ENCODE data around the gene CARD9.

CARD9 gene

GRCh38 chr9:136335296-136336155 lies 37.9 kb downstream of the CARD9 start:
- Histone ChIP-seq H4K20me1 (ENCODE audit: insufficient read depth) (no peaks in the 10 kb centered on the region), H3K27ac (no peak overlapping the region), H3K4me3 (IDR thresholded peaks at IDR 0.05; ENCODE audit: insufficient read depth, low read depth, low read length) (no peak overlapping the region), H3K4me1 (ENCODE audit: low read depth, poor library complexity, severe bottlenecking) (peaks cover 7% of the 10 kb centered on the region), H3K4me2 (no peak overlapping the region), H3K36me3 (ENCODE audit: insufficient read depth) (no peaks in the 10 kb centered on the region), H3K27me3 (ENCODE audit: insufficient read depth, low read depth) (peaks cover 89% of the 10 kb centered on the region), H2AFZ (ENCODE audit: low read depth) (no peak overlapping the region), H3K9ac (no peak overlapping the region), H3K79me2 (ENCODE audit: insufficient read depth, low read depth) (no peaks in the 10 kb centered on the region)
- TF ChIP-seq CTCF (conservative IDR thresholded peaks at IDR 0.05; ENCODE audit: low read depth, low read length): no peak

DNA sequence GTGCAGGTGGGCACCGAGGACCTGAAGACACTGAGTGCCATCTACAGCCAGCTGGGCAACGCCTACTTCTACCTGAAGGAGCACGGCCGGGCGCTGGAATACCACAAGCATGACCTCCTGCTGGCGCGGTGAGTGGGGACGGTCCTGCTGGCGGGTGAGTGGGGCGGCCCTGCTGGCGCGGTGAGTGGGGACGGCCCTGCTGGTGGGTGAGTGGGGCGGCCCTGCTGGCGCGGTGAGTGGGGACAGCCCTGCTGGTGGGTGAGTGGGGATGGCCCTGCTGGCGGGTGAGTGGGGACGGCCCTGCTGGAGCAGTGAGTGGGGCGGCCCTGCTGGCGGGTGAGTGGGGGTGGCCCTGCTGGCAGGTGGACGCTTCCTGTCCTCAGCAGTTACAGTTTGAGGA lies 38.9 kb downstream of the CARD9 start:
- Histone ChIP-seq H3K27me3 (ENCODE audit: insufficient read depth, low read depth) (peaks cover 96% of the 10 kb centered on the region), H3K27ac (no peak overlapping the region), H4K20me1 (ENCODE audit: insufficient read depth) (no peaks in the 10 kb centered on the region), H3K4me1 (ENCODE audit: low read depth, poor library complexity, severe bottlenecking) (peaks cover 7% of the 10 kb centered on the region), H3K36me3 (ENCODE audit: insufficient read depth) (no peaks in the 10 kb centered on the region), H3K4me2 (no peak overlapping the region), H3K4me3 (IDR thresholded peaks at IDR 0.05; ENCODE audit: insufficient read depth, low read depth, low read length) (no peak overlapping the region), H3K79me2 (ENCODE audit: insufficient read depth, low read depth) (no peaks in the 10 kb centered on the region), H3K9ac (no peak overlapping the region), H2AFZ (ENCODE audit: low read depth) (no peak overlapping the region)
- TF ChIP-seq CTCF (conservative IDR thresholded peaks at IDR 0.05; ENCODE audit: low read depth, low read length): no peak

DNA sequence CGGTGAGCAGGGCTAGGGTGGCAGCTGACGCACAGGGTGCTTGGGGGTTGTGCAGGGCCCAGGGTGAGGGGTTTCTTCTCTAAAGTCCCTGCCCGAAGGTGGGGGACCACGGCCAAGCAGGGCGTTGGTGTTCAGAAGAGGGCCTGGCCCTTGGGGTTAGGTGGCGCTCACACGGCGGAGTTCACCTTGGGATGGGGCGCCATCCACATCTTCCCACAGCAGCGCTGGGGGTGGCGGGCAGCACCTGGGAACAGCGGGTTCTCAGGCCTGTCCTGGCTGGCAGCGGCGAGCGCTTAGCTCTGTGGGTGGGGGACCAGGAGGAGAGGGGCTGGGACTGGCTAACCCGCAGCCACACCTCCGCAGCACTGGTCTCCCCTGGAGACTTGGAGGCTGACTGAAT lies 40.0 kb downstream of the CARD9 start:
- TF ChIP-seq CTCF (conservative IDR thresholded peaks at IDR 0.05; ENCODE audit: low read depth, low read length): no peak

DNA sequence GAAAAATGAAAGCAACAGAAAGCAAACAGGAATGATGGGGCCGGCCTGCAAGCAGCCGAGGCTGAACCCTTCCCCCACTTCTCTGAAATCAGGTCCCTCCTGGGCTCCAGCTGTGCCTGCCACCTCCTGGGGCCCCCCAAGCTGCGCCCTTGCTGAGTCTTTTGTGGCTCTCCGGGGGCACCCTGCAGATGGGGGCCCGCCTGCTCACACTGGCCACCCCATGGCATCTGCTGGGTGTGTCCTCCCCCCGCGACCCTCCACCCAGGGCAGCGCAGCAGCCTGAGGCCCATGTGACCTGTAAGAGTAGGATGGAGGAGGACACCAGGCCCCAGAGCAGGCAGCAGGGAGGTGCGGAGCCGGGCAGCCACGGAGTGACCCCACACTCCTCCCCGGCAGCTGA lies 40.4 kb downstream of the CARD9 start:
- no peak overlapping the region for H3K4me2 ChIP-seq
- H2AFZ ChIP-seq (ENCODE audit: low read depth): no peak overlapping the region
- no peaks in the 10 kb centered on the region for H4K20me1 ChIP-seq (ENCODE audit: insufficient read depth)
- no peak overlapping the region for H3K9ac ChIP-seq
- peaks cover 7% of the 10 kb centered on the region for H3K4me1 ChIP-seq (ENCODE audit: low read depth, poor library complexity, severe bottlenecking)
- no peak for TF ChIP-seq CTCF (conservative IDR thresholded peaks at IDR 0.05; ENCODE audit: low read depth, low read length)
- peaks cover 98% of the 10 kb centered on the region for H3K27me3 ChIP-seq (ENCODE audit: insufficient read depth, low read depth)
- no peak overlapping the region for H3K4me3 ChIP-seq (IDR thresholded peaks at IDR 0.05; ENCODE audit: insufficient read depth, low read depth, low read length)
- H3K36me3 ChIP-seq (ENCODE audit: insufficient read depth): no peaks in the 10 kb centered on the region
- H3K79me2 ChIP-seq (ENCODE audit: insufficient read depth, low read depth): no peaks in the 10 kb centered on the region
- no peak overlapping the region for H3K27ac ChIP-seq

More for the DNA sequence above, 40.0 kb downstream of the CARD9 start:
- no peaks in the 10 kb centered on the region for H3K36me3 ChIP-seq (ENCODE audit: insufficient read depth)
- H3K4me2 ChIP-seq: no peak overlapping the region
- H3K4me3 ChIP-seq (IDR thresholded peaks at IDR 0.05; ENCODE audit: insufficient read depth, low read depth, low read length): no peak overlapping the region
- H3K4me1 ChIP-seq (ENCODE audit: low read depth, poor library complexity, severe bottlenecking): peaks cover 7% of the 10 kb centered on the region
- H2AFZ ChIP-seq (ENCODE audit: low read depth): no peak overlapping the region
- no peak overlapping the region for H3K9ac ChIP-seq
- no peaks in the 10 kb centered on the region for H3K79me2 ChIP-seq (ENCODE audit: insufficient read depth, low read depth)
- no peak overlapping the region for H3K27ac ChIP-seq
- H4K20me1 ChIP-seq (ENCODE audit: insufficient read depth): no peaks in the 10 kb centered on the region
- peaks cover 98% of the 10 kb centered on the region for H3K27me3 ChIP-seq (ENCODE audit: insufficient read depth, low read depth)

Data from KMS-11 (cell line).